MM.1S (cell line): ENCODE measurements around the gene KAT6B.

Experiments
- EZH2 ChIP-seq: fragments of 300-600 bp; sonication (generic); optimal IDR thresholded peaks from 2 replicates; pipeline ENCODE3; 2017; ENCODE audit warnings: low read depth, mild to moderate bottlenecking, antibody characterized with exemption, low read length, mixed read lengths
- EZH2phosphoT487 ChIP-seq: fragments of 300-600 bp; sonication (generic); IDR thresholded peaks from 2 replicates; pipeline ENCODE4 v1.6.1; 2018; ENCODE audit warnings: antibody characterized with exemption, low read length
- TF ChIP-seq, protein P1 (sequence below): fragments of 300-600 bp; sonication (generic); IDR thresholded peaks from 2 replicates; pipeline ENCODE4 v1.5.1; 2016; ENCODE audit warnings: antibody characterized with exemption, low read length, mixed read lengths

- TF ChIP-seq EZH2phosphoT487 (no peak), EZH2 (no peak)
- TF ChIP-seq, protein P1, sequence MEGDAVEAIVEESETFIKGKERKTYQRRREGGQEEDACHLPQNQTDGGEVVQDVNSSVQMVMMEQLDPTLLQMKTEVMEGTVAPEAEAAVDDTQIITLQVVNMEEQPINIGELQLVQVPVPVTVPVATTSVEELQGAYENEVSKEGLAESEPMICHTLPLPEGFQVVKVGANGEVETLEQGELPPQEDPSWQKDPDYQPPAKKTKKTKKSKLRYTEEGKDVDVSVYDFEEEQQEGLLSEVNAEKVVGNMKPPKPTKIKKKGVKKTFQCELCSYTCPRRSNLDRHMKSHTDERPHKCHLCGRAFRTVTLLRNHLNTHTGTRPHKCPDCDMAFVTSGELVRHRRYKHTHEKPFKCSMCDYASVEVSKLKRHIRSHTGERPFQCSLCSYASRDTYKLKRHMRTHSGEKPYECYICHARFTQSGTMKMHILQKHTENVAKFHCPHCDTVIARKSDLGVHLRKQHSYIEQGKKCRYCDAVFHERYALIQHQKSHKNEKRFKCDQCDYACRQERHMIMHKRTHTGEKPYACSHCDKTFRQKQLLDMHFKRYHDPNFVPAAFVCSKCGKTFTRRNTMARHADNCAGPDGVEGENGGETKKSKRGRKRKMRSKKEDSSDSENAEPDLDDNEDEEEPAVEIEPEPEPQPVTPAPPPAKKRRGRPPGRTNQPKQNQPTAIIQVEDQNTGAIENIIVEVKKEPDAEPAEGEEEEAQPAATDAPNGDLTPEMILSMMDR = no peak
These were observed 91.2 kb downstream of the KAT6B start for GRCh38 chr10:74917481-74918077.
